C4-2B (cell line): ENCODE measurements around the gene KMT2E.
A peak's percentile ranks its signal among the peaks of the same experiment; 100 is the strongest.
"Not testable (repeated sequence)": the region's sequence is repeated elsewhere in the genome, so short reads cannot be mapped to it uniquely, and the experiment has no call there.

Experiments
- H3K27ac ChIP-seq: fragments of 450-650 bp; 2 replicates; pipeline ENCODE4 v1.5.1; 2017
- CTCF ChIP-seq: fragments of 450-650 bp; conservative IDR thresholded peaks from 2 replicates; pipeline ENCODE4 v1.5.1; 2017; ENCODE audit warnings: mild to moderate bottlenecking
- ZFX ChIP-seq: fragments of 450-650 bp; IDR thresholded peaks from 2 replicates; pipeline ENCODE4 v1.6.1; 2017

The KMT2E gene

GRCh38 chr7:105026750-105027149, 12.7 kb downstream of the KMT2E start:
- H3K27ac ChIP-seq: no peak overlapping the region
- TF ChIP-seq CTCF: no peak
- no peak for TF ChIP-seq ZFX

GRCh38 chr7:105027176-105027853, 13.3 kb downstream of the KMT2E start:
- H3K27ac ChIP-seq: no peak overlapping the region
- TF ChIP-seq CTCF (no peak), ZFX (no peak)

- no peak for TF ChIP-seq CTCF
- no peak for TF ChIP-seq ZFX
- peak overlapping the region; percentile 22; the same call in 1 of the 2 replicates for H3K27ac ChIP-seq
Measured at GRCh38 chr7:105028004-105028403, 14.0 kb downstream of the KMT2E start.

- H3K27ac ChIP-seq: not testable (repeated sequence)
Measured at GRCh38 chr7:105028941-105029340, 14.9 kb downstream of the KMT2E start.

GRCh38 chr7:105030447-105030846, 16.4 kb downstream of the KMT2E start:
- H3K27ac ChIP-seq: no peak overlapping the region
- TF ChIP-seq ZFX: no peak
- TF ChIP-seq CTCF: no peak

GRCh38 chr7:105032553-105033214, 18.7 kb downstream of the KMT2E start:
- no peak overlapping the region for H3K27ac ChIP-seq
- TF ChIP-seq ZFX: no peak
- no peak for TF ChIP-seq CTCF

GRCh38 chr7:105035349-105035748, 21.3 kb downstream of the KMT2E start:
- H3K27ac ChIP-seq: peak overlapping the region; percentile 3; the same call in 1 of the 2 replicates
- TF ChIP-seq ZFX: no peak
- TF ChIP-seq CTCF: no peak
